GM23338 (cell line): ENCODE measurements around the gene GALE. TPM values are rescaled to one million over a fixed set of nuclear protein-coding genes. Genes with fewer than 3 reads are reported as not detected.

Source experiments
- ATAC-seq: fragments of 200-7000 bp; cut with Tn5 transposase; 3 replicates; pipeline ENCODE4 v1.9.1; 2020
- DNase-seq: peaks from one replicate; pipeline ENCODE4 v3.0.0-alpha.2; 2015; ENCODE audit warnings: low spot score
- H2AFZ ChIP-seq: fragments of 200-600 bp; sonication (generic); 2 replicates; pipeline ENCODE4 v1.8.0; 2016; ENCODE audit warnings: antibody characterized with exemption, mild to moderate bottlenecking, moderate library complexity
- H3F3A ChIP-seq: fragments of 200-600 bp; sonication (generic); replicated peaks from 2 replicates; pipeline ENCODE4 v1.8.0; 2017; ENCODE audit warnings: antibody characterized with exemption, mixed run types, low read depth
- H3K27ac ChIP-seq: fragments of 200-600 bp; sonication (generic); 2 replicates; pipeline ENCODE4 v1.6.1; 2016; ENCODE audit warnings: low read depth
- H3K27me3 ChIP-seq: fragments of 200-600 bp; sonication (generic); 2 replicates; pipeline ENCODE4 v1.8.0; 2016; ENCODE audit warnings: mild to moderate bottlenecking, mixed run types, moderate library complexity; ENCODE audit not compliant: insufficient read depth
- H3K36me3 ChIP-seq: fragments of 200-600 bp; sonication (generic); 2 replicates; pipeline ENCODE4 v1.8.0; 2016; ENCODE audit warnings: mild to moderate bottlenecking; ENCODE audit not compliant: insufficient read depth
- H3K4me1 ChIP-seq: fragments of 200-600 bp; sonication (generic); 2 replicates; pipeline ENCODE4 v1.8.0; 2016; ENCODE audit warnings: mild to moderate bottlenecking, moderate library complexity; ENCODE audit not compliant: insufficient read depth
- H3K4me2 ChIP-seq: fragments of 200-600 bp; sonication (generic); 2 replicates; pipeline ENCODE4 v1.7.1; 2017; ENCODE audit warnings: mixed run types
- H3K4me3 ChIP-seq: fragments of 200-600 bp; sonication (generic); 2 replicates; pipeline ENCODE4 v1.6.1; 2016; ENCODE audit warnings: mixed run types
- H3K79me2 ChIP-seq: fragments of 200-600 bp; sonication (generic); replicated peaks from 2 replicates; pipeline ENCODE4 v1.8.0; 2017; ENCODE audit warnings: mild to moderate bottlenecking; ENCODE audit not compliant: insufficient read depth
- H3K9me2 ChIP-seq: fragments of 200-600 bp; sonication (generic); 2 replicates; pipeline ENCODE4 v1.8.0; 2017; ENCODE audit not compliant: insufficient read depth
- H4K20me1 ChIP-seq: fragments of 200-600 bp; sonication (generic); replicated peaks from 2 replicates; pipeline ENCODE4 v1.8.0; 2017; ENCODE audit warnings: mild to moderate bottlenecking; ENCODE audit not compliant: insufficient read depth
- H3K27ac Mint-ChIP-seq: 2 replicates; pipeline ENCODE4 v1.8.0; 2020; ENCODE audit warnings: inconsistent platforms, mild to moderate bottlenecking, moderate library complexity, mixed read lengths
- H3K27me3 Mint-ChIP-seq: 3 replicates; pipeline ENCODE4 v1.8.0; 2022; ENCODE audit warnings: low read depth, mild to moderate bottlenecking, moderate library complexity, mixed read lengths, inconsistent platforms; ENCODE audit not compliant: insufficient read depth, poor library complexity
- H3K36me3 Mint-ChIP-seq: 3 replicates; pipeline ENCODE4 v1.8.0; 2021; ENCODE audit warnings: low read depth, mild to moderate bottlenecking, inconsistent platforms, moderate library complexity, mixed read lengths
- H3K4me1 Mint-ChIP-seq: 3 replicates; pipeline ENCODE4 v1.8.0; 2020; ENCODE audit warnings: mild to moderate bottlenecking, inconsistent platforms, mixed read lengths
- H3K4me3 Mint-ChIP-seq: 3 replicates; pipeline ENCODE4 v1.8.0; 2021; ENCODE audit warnings: moderate library complexity, mild to moderate bottlenecking, inconsistent platforms, mixed read lengths
- H3K9me3 Mint-ChIP-seq: 3 replicates; pipeline ENCODE4 v1.8.0; 2020; ENCODE audit warnings: moderate library complexity, mild to moderate bottlenecking, inconsistent platforms, mixed read lengths
- CREB1 ChIP-seq: fragments of 250-450 bp; sonication (Bioruptor Pico); IDR thresholded peaks from 2 replicates; pipeline ENCODE4 v1.5.0; 2020; ENCODE audit warnings: low read depth, mild to moderate bottlenecking, moderate library complexity
- CTCF ChIP-seq, 2 experiments: fragments of 200-600 bp in 1 of 2; sonication (generic) in 1 of 2; conservative IDR thresholded peaks; 2 replicates each; pipeline versions ENCODE4 v1.5.1 to v1.6.1; 2016 to 2017; ENCODE audit warnings: antibody characterized with exemption in 2 of 2, low read depth in 2 of 2, mild to moderate bottlenecking in 2 of 2, moderate library complexity in 1 of 2
- EZH2 ChIP-seq: fragments of 200-600 bp; sonication (generic); IDR thresholded peaks from one replicate; pipeline ENCODE4 v1.8.0; 2017; ENCODE audit warnings: antibody characterized with exemption, mild to moderate bottlenecking, low read depth; ENCODE audit not compliant: unreplicated experiment
- JUNB ChIP-seq: IDR thresholded peaks from one replicate; pipeline ENCODE4 v1.6.1; 2016; ENCODE audit warnings: antibody characterized with exemption; ENCODE audit not compliant: unreplicated experiment
- POLR2AphosphoS5 ChIP-seq: IDR thresholded peaks from 2 replicates; pipeline ENCODE4 v1.6.1; 2016; ENCODE audit warnings: antibody characterized with exemption, low read depth
- STAT1 ChIP-seq: IDR thresholded peaks from one replicate; pipeline ENCODE4 v1.6.1; 2016; ENCODE audit warnings: antibody characterized with exemption; ENCODE audit not compliant: unreplicated experiment
- ZNF114 ChIP-seq: fragments of 250-450 bp; sonication (Bioruptor Pico); IDR thresholded peaks from 2 replicates; pipeline ENCODE4 v1.5.0; 2020; ENCODE audit warnings: mild to moderate bottlenecking, moderate library complexity
- ZNF331 ChIP-seq: fragments of 250-450 bp; sonication (Bioruptor Pico); IDR thresholded peaks from 2 replicates; pipeline ENCODE4 v1.5.0; 2020; ENCODE audit warnings: low read depth, mild to moderate bottlenecking, moderate library complexity
- ZNF462 ChIP-seq: fragments of 250-450 bp; sonication (Bioruptor Pico); IDR thresholded peaks from 2 replicates; pipeline ENCODE4 v1.5.0; 2020; ENCODE audit warnings: mild to moderate bottlenecking, moderate library complexity
- polyA plus RNA-seq: library from polyadenylated mRNA; unstranded; fragments of >200 nt; fragmentation: Nextera tagmentation; extraction: Ambion mirVana; gene quantifications from 2 replicates; pipeline ENCODE4 v1.2.1, GENCODE V29; 2016
- total RNA-seq: library from RNA; depleted of rRNA; stranded (reverse); fragments of >200 nt; shearing (Covaris generic); gene quantifications from 2 replicates; pipeline ENCODE4 v1.2.3, GENCODE V29; 2014
- TF ChIP-seq, protein P1 (sequence below): IDR thresholded peaks from one replicate; pipeline ENCODE4 v1.6.1; 2018; ENCODE audit warnings: antibody characterized with exemption; ENCODE audit not compliant: unreplicated experiment

The GALE gene
- total and polyA plus RNA-seq, 2 experiments from 2014 or later = 28.1 to 31.7 TPM

DNA sequence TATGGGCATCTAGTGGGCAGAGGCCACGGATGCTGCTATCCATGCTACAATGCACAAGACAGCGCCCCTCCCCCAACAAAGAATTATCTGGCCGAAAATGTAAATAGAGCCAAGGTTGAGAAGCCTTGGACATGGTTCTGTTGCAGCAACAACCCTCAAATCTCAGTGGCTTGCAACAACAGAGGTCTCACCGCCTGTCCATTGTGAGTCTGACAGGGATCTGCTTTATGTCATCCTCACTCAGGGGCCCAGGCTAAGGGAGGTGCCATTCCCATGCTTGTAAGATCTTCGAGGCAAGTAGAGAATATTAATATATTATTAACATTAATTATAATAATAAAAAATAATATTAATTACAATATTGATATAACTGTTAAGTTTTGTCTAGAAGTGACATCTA lies 31.8 kb downstream of the GALE start (continued):
- TF ChIP-seq CTCF (conservative IDR thresholded peaks at IDR 0.05; ENCODE audit: low read depth in 2 of 2) = no peak
- no peak for TF ChIP-seq ZNF331 (CRISPR knock-in tag)
- TF ChIP-seq ZNF114 (CRISPR knock-in tag) = no peak
- TF ChIP-seq POLR2AphosphoS5 = no peak
- TF ChIP-seq, protein P1, sequence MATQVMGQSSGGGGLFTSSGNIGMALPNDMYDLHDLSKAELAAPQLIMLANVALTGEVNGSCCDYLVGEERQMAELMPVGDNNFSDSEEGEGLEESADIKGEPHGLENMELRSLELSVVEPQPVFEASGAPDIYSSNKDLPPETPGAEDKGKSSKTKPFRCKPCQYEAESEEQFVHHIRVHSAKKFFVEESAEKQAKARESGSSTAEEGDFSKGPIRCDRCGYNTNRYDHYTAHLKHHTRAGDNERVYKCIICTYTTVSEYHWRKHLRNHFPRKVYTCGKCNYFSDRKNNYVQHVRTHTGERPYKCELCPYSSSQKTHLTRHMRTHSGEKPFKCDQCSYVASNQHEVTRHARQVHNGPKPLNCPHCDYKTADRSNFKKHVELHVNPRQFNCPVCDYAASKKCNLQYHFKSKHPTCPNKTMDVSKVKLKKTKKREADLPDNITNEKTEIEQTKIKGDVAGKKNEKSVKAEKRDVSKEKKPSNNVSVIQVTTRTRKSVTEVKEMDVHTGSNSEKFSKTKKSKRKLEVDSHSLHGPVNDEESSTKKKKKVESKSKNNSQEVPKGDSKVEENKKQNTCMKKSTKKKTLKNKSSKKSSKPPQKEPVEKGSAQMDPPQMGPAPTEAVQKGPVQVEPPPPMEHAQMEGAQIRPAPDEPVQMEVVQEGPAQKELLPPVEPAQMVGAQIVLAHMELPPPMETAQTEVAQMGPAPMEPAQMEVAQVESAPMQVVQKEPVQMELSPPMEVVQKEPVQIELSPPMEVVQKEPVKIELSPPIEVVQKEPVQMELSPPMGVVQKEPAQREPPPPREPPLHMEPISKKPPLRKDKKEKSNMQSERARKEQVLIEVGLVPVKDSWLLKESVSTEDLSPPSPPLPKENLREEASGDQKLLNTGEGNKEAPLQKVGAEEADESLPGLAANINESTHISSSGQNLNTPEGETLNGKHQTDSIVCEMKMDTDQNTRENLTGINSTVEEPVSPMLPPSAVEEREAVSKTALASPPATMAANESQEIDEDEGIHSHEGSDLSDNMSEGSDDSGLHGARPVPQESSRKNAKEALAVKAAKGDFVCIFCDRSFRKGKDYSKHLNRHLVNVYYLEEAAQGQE = no peak
- no peak for TF ChIP-seq EZH2

- peaks cover 48% of the 10 kb centered on the region for H3K36me3 Mint-ChIP-seq
- H3K9me2 ChIP-seq = no peaks in the 10 kb centered on the region
- H4K20me1 ChIP-seq = peaks cover 19% of the 10 kb centered on the region
- no peak overlapping the region for H3K27ac Mint-ChIP-seq
- H3K27ac ChIP-seq = no peak overlapping the region
- no peak for ATAC-seq
- no peak for DNase-seq
- no peaks in the 10 kb centered on the region for H3K9me3 Mint-ChIP-seq
- H3K27me3 Mint-ChIP-seq = peaks cover 6% of the 10 kb centered on the region
- H3K4me2 ChIP-seq = no peak overlapping the region
- H3K36me3 ChIP-seq = peaks cover 27% of the 10 kb centered on the region
- no peak overlapping the region for H3K4me3 Mint-ChIP-seq
- no peaks in the 10 kb centered on the region for H3K27me3 ChIP-seq
- peaks cover 4% of the 10 kb centered on the region for H3F3A ChIP-seq
- no peak overlapping the region for H3K4me3 ChIP-seq
- no peaks in the 10 kb centered on the region for H3K79me2 ChIP-seq
- H2AFZ ChIP-seq = no peak overlapping the region
- no peaks in the 10 kb centered on the region for H3K4me1 Mint-ChIP-seq
- no peaks in the 10 kb centered on the region for H3K4me1 ChIP-seq
- TF ChIP-seq ZNF462 (no peak), STAT1 (no peak), CTCF (conservative IDR thresholded peaks at IDR 0.05; ENCODE audit: low read depth in 2 of 2) (no peak), POLR2AphosphoS5 (no peak), EZH2 (no peak), CREB1 (CRISPR knock-in tag) (no peak), JUNB (no peak)
Measured at GRCh38 chr1:23763041-23763577, 37.4 kb downstream of the GALE start.
